Measurements from ENCODE around the gene EIF2D.

DNA sequence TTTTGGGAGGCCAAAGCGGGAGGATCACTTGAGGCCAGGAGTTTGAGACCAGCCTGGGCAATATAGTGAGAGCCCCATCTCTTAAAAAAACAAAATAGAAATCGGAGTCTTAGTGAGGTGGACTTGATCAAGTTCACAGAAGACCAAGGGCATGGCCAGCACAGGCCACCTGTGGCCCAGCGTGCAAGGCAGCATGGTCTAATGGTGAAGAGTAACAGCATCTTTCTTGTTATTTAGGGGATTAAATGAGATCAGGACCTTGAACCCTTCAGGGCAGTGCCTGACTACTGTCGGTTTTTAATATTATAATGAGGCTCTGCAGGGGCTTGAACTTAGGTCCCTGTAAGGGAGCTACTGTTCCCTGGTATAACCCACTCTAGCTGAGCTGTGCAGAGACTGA is 38.5 kb downstream of the EIF2D start:
- TF ChIP-seq EP300 (IDR thresholded peaks at IDR 0.05) (no peak), POLR2A (IDR thresholded peaks at IDR 0.05) (no peak)
- TF ChIP-seq, protein P1, sequence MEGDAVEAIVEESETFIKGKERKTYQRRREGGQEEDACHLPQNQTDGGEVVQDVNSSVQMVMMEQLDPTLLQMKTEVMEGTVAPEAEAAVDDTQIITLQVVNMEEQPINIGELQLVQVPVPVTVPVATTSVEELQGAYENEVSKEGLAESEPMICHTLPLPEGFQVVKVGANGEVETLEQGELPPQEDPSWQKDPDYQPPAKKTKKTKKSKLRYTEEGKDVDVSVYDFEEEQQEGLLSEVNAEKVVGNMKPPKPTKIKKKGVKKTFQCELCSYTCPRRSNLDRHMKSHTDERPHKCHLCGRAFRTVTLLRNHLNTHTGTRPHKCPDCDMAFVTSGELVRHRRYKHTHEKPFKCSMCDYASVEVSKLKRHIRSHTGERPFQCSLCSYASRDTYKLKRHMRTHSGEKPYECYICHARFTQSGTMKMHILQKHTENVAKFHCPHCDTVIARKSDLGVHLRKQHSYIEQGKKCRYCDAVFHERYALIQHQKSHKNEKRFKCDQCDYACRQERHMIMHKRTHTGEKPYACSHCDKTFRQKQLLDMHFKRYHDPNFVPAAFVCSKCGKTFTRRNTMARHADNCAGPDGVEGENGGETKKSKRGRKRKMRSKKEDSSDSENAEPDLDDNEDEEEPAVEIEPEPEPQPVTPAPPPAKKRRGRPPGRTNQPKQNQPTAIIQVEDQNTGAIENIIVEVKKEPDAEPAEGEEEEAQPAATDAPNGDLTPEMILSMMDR (IDR thresholded peaks at IDR 0.05) = no peak
